Lung microvascular endothelial cell (primary cell): ENCODE results near the gene TTC8. TPM values are rescaled to one million over a fixed set of nuclear protein-coding genes. Genes with fewer than 3 reads are reported as not detected.
"Not testable (repeated sequence)": the region's sequence is repeated elsewhere in the genome, so short reads cannot be mapped to it uniquely, and the experiment has no call there.

Source experiments
- DNase-seq, 2 donors: peaks; one replicate each; pipeline versions ENCODE4 v3.0.0 to v3.0.0-alpha.2; 2010; ENCODE audit warnings: low read depth in 2 of 2
- total RNA-seq: library from RNA; depleted of rRNA; stranded (reverse); fragments of >200 nt; gene quantifications from 2 replicates; pipeline ENCODE4 v1.2.1, GENCODE V29; 2014

Gene TTC8
- 5.0 and 7.2 TPM in 2 replicates for total RNA-seq

DNA sequence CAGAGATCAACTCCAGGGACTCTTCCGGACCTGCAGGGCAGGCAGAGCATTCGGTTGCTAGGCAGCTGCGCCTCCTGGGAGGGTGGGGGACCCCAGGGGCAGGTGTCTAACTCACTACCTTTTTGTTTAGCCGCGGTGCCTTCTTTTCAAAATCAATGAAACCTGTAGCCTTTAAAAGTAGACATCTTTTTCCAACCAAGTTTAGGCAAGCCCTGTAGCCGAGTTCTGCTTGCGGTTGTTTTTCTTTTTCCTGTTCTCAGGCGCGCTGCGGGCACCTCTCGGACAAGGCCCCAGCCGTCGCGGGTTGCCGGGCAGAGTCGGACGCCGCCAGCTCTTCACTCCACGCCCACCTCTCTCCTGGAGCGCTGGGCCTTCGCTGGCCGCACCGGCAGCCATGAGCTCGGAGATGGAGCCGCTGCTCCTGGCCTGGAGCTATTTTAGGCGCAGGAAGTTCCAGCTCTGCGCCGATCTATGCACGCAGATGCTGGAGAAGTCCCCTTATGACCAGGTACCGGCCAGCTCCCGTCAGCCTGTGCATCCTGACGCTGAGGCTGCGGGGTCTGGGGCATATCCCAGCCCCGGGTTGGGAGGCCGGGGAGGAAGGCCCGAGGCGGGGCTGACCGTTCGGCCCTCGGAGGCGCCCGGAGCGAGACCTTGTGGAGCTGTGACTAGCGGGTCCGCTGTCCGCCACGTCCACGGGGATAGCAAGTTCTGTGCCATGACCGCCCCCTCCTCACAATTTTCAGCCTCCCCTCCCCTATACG, at the start of gene TTC8:
TSS of gene TTC8 (plus strand) at position 338 of the 764 bp plus-strand sequence. CDS start at position 395, 57 bp downstream.
- peak; percentile 93 to 95 for DNase-seq

DNA sequence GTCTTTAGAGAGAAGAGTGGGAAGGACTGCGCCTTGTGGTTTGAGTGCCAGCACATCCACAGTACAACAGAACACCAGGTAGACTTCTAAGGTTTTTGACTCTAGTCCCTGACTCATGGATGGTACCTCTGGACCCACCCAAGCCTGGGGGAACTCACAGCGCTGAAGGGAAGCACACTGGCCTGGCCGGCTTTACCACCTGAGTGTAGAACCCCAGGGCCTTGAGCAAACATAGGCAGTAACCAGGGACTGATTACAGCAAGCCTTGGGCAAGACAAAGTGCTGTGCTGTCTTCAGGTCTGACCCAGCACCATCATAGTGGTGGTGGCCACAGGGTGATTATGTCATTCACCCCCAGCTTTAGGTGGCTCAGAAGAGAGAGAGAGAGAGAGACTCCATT, 48.9 kb upstream of the TTC8 start:
- DNase-seq: no peak

DNA sequence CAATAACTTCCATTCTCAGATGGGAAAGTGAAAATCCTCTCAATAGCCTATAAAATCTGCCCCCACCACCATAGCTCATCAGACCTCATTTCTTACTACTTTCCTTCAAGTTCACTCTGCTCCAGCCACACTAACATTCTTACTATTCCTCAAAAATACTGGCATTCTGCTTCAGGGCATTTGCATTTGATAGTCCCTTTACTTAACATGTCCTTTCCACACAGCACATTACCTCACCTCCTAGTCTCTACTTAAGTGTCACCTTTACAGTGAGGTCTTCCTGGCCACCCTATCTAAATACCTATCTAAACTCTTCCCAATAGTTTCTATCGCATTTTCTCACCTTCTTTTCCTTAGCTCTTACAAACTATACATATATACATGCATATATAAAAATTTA, 38.5 kb upstream of the TTC8 start:
- DNase-seq: no peak

DNA sequence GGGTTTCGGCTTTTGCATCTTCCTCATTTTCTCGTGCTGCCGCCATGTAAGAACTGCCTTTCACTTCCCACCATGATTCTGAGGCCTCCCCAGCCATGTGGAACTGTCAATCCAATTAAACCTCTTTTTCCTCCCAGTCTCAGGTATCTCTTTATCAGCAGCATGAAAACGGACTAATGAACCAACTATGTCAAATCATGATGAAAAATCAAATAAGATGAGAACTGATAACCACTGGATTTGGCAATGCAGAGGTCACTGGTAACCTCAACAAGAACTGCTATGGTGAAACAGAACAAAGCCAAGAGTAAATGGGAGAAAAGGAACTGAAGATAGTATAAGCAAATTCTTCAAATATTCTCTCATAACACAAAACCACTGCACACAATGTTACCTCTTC, 37.7 kb upstream of the TTC8 start:
- DNase-seq: no peak

DNA sequence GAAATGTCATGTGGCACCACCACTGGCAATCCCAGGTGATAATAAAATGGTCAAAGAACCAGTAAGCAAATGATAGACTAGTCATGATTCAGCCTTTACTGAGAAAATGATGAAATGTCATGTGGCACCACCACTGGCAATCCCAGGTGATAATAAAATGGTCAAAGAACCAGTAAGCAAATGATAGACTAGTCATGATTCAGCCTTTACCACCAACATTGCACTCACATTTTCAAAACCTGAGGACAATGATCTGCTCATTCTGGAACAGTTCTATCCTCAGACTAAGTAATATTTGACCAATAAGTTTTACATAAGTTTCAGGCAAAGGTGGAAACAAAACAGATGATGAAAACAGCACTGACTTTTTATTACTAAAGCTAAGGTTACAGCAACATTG, 34.9 kb upstream of the TTC8 start:
- DNase-seq: not testable (repeated sequence)

DNA sequence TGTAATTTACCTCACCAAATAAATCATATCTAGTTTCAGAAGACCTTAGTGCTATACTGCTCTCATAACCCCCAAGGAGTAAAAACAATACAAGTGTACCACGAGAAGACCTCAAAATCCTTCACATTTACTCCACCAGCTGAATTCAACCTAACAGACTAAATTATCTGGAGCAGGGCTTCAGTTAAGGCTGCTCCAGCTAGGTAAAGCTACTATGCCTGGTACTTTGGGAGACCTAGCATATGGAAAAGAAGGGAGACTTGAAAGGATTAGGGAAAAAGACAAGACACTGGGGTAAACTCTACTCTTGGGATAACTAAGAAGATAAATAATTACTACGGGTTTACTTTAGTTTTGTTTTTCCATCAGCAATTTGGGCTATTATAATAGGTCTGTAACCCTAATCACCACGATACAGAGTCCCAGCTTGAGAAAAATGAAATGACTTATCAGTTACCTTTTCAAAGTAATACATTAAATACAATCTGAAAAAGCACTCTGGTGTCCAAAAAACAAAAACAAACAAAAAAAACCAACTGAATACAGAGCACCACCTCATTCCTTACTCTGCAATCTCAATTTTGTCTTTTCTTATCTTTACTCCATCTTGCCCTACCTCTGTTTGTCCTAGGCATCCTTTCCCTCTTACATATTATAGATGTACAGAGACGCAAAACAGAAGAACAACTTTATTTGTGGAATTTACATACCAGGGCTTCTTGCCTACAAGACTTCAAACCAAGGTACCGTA, 33.8 kb upstream of the TTC8 start:
- no peak for DNase-seq

DNA sequence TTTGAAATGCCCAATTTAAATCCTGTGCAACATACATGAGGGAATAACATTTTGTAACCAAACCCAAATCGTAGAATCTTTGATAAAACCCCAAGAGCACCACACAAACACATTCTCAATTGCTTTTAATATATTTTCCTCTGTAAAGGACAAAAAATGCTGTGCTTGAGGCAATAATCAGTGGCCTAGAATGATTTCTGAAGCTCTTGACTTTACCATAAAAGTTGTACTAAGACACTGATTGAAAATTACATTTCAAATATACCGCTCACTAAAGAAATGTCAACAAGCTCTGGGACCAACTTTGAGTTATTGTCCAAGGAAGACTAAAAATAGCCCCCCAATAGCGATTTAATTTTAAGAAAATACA, 33.2 kb upstream of the TTC8 start:
- no peak for DNase-seq

DNA sequence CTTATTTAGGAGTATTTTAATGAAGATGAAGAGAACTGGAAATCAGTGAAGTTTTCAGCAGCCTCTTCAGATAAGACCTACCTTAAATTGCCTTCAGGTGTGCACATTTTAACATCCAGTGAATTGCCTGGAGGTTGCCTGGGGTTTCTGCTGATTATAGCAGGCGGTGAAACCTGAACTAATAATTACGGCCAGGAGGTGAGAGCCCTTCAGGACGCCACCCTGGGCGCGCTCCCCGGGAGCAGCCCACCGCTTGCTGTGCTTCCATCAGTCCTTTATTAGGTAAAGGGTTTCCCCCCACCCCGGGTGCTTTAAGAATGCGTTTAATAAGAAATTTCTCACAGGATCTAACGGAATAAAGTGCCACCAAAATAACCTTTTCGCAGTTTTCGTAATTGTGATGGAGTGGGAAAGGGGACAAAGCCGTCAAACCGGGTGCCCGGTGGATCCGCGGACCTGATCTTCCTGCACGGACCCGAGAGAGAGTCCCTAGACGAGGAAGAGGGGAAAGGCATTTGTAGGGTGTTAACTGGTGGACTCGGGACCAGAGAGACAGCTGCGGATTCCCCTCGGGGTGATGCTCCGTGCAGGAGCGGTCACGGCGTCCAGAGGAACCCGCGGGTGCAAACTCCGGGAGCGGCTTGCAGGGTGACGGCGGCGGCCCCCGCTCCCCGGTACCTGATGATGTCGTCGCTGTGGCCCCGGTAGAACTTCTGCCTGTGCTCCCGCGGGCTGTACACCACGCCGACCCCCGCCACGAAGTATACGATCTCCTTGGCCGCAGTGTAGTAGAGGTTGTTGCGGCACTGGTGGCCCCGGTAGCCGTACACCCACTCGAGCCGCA, 32.6 kb upstream of the TTC8 start:
- peak in 1 of 2 donors; percentile 11 for DNase-seq

DNA sequence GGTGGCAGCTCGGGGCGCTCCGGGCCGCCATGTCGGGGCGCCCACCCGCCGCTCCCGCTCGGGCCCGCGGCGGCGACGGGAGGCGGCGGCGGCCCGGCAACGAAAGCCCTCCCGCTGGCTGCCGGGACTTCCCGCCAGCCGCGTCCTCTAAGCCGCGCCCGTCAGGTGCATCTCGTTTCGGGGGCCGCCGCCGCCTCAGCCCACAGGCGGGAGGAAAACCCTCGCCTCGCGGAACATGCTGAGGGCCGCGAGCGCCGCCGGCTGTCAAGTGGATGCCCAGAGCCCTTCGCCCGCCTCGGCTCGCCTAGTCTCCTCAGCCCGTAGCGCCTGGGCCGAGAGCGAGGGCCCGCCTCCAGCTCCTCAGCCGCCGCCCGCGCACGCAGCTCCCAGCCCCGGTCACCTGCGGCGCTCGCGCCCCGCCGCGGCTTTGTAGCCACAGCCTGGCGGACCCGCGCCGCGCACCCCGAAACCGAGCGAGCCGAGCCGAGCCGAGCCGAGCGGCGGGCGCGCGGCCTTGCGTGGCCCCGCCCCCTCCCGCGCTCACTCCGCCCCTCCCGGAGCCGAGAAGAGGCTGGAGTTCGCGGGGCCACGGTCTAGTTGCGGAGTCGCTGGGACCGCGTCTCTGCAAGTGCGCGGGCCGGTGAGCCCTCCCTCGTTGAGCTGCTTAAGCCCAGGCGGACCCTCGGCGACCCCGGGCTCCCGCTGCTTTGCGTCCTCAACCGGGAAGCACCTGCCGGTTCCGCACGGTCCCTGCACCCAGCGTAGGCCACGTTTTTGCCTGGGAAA, 31.8 kb upstream of the TTC8 start, which contains the start of gene EML5:
TSS of gene EML5 (minus strand) at position 481 of the 786 bp plus-strand sequence. CDS start at position 31, 450 bp downstream.
- peak; percentile 69 to 70 for DNase-seq

DNA sequence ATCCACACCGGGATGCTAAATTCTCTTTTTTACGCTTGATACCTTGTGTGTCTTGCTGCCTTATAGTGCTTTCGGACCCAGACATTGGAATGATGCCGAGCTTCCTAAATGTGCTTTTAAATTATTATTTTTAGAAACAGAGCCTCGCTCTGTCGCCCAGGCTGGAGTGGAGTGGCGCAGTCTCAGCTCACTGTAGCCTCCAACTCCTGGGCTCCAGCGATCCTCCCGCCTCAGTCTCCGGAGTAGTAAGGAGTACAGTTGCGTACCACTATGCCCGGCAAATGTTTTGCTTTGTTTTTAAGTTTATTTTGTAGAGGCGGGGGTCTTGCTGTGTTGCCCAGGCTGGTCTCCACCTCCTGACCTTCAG, 31.2 kb upstream of the TTC8 start:
- DNase-seq: no peak

DNA sequence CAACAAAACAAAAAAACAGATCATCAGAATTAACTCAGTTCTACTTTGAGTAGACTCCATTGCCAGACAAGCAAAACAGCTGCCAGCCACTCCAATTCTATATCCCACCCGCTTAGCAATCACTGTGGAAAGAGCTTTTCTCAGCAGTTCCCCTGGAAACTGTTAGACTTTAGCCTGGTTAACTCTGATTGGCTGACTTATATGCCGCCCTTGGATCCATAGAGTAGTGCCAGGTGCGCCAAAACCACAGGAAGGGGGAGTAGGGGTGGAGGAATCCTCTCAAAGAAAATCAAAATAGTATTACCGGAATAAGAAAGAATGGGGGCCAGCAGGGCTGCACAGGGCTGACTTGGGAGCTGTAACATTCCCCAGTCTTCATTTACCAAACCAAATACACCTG, 26.3 kb upstream of the TTC8 start:
- DNase-seq: no peak

DNA sequence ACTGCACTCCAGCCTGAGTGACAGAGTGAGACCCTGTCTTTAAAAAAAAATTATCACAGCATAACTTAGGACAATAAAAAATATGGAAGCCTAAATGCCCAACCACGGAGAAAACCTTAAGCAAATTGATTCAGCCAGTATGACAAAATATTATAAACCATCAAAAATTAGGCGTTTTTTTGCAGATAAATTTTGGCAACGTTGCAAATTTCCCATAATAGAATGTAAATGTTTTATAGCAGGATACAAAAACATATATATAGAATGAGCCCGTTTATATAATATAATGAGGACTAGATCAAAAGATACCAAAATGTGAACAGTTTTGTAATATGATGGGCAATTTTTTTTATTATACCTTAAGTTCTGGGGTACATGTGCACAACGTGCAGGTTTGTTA, 24.9 kb upstream of the TTC8 start:
- no peak for DNase-seq

DNA sequence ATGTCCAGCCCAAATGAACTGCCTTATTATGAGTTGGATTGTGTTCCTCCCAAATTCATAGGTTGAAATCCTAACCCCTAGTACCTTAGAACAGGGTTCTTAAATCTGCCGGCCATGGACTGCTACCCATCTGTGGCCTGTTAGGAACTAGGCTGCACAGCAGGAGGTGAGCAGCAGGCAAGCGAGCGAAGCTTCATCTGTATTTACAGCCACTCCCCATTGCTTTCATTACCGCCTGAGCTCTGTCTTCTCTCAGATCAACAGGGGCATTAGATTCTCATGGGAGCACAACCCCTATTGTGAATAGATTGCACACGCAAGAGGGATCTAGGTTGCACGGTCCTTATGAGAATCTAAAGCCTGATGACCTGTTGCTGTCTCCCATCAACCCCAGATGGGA, 21.9 kb upstream of the TTC8 start:
- DNase-seq: no peak

DNA sequence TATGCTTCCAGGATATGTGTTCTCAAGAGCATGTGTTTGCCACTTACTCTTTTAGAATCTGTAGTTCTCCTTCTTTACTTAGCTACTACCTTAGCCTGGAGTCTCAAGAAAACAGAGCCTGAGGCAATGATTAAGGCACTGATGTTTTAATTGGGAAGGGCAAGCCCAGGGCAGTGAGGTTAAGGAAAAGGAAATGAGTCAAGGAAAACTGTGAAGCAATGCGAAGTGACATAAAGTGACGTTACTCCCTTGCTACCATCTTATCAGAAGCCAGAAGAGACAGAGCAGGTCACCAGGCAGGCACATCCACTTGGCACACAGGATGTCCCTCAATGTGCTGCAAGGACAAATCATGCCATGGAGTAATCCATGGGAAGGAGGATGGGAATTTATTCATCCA, 20.4 kb upstream of the TTC8 start:
- no peak for DNase-seq

DNA sequence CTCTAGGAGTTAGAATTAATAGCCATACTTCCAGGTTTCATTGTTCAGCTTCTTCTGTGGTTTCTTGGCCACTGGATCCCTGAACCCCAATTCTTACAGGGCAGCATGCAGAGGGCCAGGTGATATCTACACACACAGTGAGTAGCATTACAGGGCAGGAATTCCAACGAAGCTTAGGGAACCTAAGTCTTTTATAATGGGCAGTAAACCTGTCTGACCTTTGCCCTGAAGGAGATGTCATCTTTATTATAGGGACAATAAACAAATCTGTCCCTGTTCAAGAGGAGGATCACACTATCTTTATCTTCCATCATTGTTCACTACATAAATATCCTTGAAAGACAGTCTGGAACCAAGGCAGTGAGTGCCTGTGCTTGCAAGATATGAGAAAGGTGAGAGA, 20.0 kb upstream of the TTC8 start:
- DNase-seq: no peak

DNA sequence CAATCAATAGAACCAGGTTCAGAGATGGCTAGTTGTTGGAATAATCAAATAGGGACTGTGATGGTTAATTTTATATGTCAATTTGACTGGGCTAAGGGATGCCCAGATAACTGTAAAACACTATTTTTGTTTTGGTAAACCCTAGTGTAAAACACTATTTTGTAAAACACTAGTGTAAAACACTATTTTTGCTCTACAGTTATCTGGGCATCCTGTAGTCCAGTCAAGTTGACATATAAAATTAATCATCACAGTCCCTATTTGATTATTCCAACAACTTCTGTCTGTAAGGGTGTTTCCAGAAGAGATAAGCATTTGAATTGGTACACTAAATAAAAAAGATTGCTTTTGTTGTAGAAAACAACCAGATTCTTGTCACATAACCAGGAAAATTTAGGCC, 16.1 kb upstream of the TTC8 start:
- DNase-seq: no peak

DNA sequence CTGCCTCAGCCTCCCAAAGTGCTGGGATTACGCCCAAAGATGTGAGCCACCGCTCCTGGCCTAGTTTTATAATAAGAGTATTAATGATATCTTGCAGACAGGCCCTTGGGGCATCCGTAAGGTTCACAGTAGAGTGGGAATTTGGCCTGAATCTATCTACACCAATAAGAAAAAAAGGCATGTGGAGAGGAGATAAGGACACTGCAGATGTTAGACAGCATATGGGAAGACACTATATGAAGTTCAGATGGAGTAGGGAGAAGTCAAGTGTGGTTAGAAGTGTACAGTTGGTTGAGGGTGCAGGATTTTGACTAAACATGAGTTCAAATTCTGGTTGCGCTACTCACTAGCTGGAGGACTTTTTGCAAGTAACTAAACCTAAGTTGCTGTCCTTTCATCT, 8.5 kb upstream of the TTC8 start:
- DNase-seq: no peak

DNA sequence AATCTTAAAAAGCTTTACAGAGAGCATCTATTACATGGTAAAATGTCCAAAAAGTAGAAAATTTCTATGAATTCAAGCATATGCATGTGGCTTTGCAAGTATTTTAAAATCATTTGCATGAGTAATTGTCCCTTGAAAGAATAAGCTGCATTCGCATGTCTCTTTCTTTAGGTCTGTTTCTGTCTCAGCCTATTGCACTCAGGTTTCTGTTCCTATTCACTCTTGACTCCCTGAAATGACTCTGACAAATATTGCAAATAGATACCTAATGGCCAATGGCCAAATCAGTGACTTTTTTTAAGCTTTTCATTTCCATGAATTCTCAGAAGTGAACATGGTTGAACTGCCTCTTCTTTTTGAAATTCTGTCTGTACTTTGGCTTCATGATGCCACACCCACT, 6.4 kb upstream of the TTC8 start:
- no peak for DNase-seq

DNA sequence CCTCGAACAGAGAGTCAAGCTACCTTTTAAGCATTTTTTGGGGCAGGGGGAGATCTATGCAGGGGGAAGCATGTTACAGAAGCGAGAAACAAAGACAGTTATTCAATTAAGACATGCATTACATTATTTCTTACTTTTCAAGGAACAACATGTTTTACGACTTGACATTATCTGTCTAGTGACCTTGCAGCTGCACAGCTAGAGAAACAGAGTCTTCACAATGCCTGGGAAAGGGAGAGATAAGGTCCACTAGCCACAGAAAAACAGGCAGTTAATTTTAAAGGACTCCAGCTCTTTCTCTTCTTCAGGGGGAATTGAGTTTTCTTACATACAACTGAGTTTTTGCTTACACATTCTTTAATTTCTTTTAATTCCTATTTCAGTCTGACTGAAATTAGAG, 4.8 kb upstream of the TTC8 start:
- DNase-seq: not testable (repeated sequence)

DNA sequence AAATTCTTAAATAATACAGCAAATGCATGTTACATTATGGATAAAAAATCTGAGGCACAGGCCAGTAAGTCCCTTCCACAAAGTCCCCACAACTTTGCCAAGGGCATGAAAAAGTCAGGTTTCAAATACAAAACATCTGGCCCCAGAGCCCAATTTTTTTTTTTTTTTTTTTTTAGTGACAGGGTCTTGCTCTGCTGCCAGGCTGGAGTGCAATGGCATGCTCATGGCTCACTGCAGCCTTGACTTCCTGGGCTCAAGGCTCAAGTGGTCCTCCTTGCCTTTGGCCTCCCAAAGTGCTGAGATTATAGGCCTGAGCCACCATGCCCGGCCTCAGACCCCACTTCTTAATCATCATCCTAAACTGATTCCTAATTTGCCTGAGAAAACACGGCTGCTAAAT, 3.1 kb upstream of the TTC8 start:
- no peak for DNase-seq

DNA sequence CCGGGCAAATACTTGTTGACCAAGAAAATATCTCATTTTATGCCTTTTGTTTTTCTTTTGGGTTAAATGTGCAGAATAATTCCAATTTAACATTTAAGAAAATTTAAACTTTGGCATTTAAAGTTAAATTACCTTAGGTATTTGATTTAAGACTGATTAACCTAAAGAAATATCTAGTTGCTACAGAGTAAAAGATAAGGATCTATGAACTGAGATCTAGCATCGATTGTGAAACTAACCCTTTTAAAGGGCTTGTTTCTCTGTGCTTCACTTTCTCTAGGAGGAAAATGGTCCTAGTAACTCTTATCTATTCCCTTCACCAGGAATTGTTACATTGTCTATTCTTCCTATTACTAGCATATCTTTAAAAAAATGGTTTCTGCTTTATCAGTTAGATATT, 2.6 kb upstream of the TTC8 start:
- DNase-seq: no peak

DNA sequence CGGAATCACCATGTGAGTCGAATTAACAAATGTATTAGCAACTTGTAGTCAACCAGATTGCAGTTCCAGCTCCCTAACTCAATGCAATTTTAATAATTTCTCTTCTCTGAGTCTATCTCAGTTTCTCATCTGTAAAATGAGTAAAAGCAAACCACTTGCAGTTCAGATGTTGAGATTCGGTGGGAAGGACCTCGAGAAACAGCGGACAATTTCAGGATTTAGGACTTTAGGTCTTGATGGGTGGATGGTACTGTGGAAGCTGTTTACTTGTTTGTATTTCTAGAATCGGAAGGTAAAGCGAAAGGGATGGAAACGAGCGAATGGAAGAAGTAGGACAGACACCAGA, 510 bp upstream of the TTC8 start:
- DNase-seq: no peak
